H9 (cell line): ENCODE measurements around the gene FAM217A. TPM values are rescaled to one million over a fixed set of nuclear protein-coding genes. Genes with fewer than 3 reads are reported as not detected.
A peak's percentile ranks its signal among the peaks of the same experiment; 100 is the strongest.

ENCODE experiments used
- DNase-seq: peaks from one replicate; pipeline ENCODE4 v3.0.0-alpha.2; 2017
- H2AFZ ChIP-seq: one replicate; pipeline ENCODE4 v1.6.1; 2013; ENCODE audit warnings: mild to moderate bottlenecking, low read length, control low read depth, moderate library complexity
- H2AK5ac ChIP-seq: 2 replicates; pipeline ENCODE4 v1.6.1; 2013; ENCODE audit warnings: low read length, control low read depth, mixed read lengths; ENCODE audit not compliant: insufficient read length
- H2BK120ac ChIP-seq: one replicate; pipeline ENCODE4 v1.6.1; 2013; ENCODE audit warnings: low read depth, mild to moderate bottlenecking, low read length, control low read depth, inconsistent platforms; ENCODE audit not compliant: poor library complexity, severe bottlenecking
- H2BK12ac ChIP-seq: 2 replicates; pipeline ENCODE4 v1.6.1; 2013; ENCODE audit warnings: low read length, control low read depth, mixed read lengths, low read depth; ENCODE audit not compliant: insufficient read length
- H2BK15ac ChIP-seq: 2 replicates; pipeline ENCODE4 v1.6.1; 2013; ENCODE audit warnings: low read depth, low read length, control low read depth
- H2BK20ac ChIP-seq: one replicate; pipeline ENCODE4 v1.6.1; 2013; ENCODE audit warnings: low read depth, mild to moderate bottlenecking, low read length, control low read depth, inconsistent platforms; ENCODE audit not compliant: poor library complexity, severe bottlenecking
- H2BK5ac ChIP-seq: 2 replicates; pipeline ENCODE4 v1.6.1; 2013; ENCODE audit warnings: low read length, control low read depth, mixed read lengths; ENCODE audit not compliant: insufficient read length
- H3K14ac ChIP-seq: 2 replicates; pipeline ENCODE4 v1.6.1; 2013; ENCODE audit warnings: low read length, control low read depth; ENCODE audit not compliant: insufficient read depth
- H3K18ac ChIP-seq: 2 replicates; pipeline ENCODE4 v1.6.1; 2013; ENCODE audit warnings: low read depth, mild to moderate bottlenecking, mixed read lengths, low read length, control low read depth; ENCODE audit not compliant: insufficient read length
- H3K23ac ChIP-seq: 2 replicates; pipeline ENCODE4 v1.6.1; 2013; ENCODE audit warnings: low read length, control low read depth, mixed read lengths, low read depth; ENCODE audit not compliant: insufficient read length
- H3K23me2 ChIP-seq: 2 replicates; pipeline ENCODE4 v1.6.1; 2013; ENCODE audit warnings: low read depth, mild to moderate bottlenecking, mixed read lengths, low read length, control low read depth; ENCODE audit not compliant: insufficient read length, poor library complexity, severe bottlenecking
- H3K27ac ChIP-seq: 2 replicates; pipeline ENCODE4 v1.5.1; 2013; ENCODE audit warnings: low read length, control low read depth, mixed read lengths, low read depth; ENCODE audit not compliant: insufficient read length
- H3K27me3 ChIP-seq: 2 replicates; pipeline ENCODE4 v1.6.1; 2013; ENCODE audit warnings: low read length, control low read depth, inconsistent platforms; ENCODE audit not compliant: insufficient read depth
- H3K4ac ChIP-seq: 2 replicates; pipeline ENCODE4 v1.6.1; 2013; ENCODE audit warnings: low read depth, mild to moderate bottlenecking, control low read depth, inconsistent platforms, low read length, moderate library complexity
- H3K4me1 ChIP-seq: 2 replicates; pipeline ENCODE4 v1.6.1; 2013; ENCODE audit warnings: low read length, control low read depth, inconsistent platforms; ENCODE audit not compliant: insufficient read depth
- H3K4me2 ChIP-seq: 2 replicates; pipeline ENCODE4 v1.6.1; 2013; ENCODE audit warnings: low read length, control low read depth, mixed read lengths; ENCODE audit not compliant: insufficient read length, insufficient read depth
- H3K56ac ChIP-seq: 2 replicates; pipeline ENCODE4 v1.6.1; 2013; ENCODE audit warnings: low read depth, mild to moderate bottlenecking, mixed read lengths, low read length, control low read depth; ENCODE audit not compliant: insufficient read length
- H3K79me1 ChIP-seq: 2 replicates; pipeline ENCODE4 v1.6.1; 2013; ENCODE audit warnings: low read depth, mild to moderate bottlenecking, moderate library complexity, low read length, control low read depth, inconsistent platforms; ENCODE audit not compliant: insufficient read depth, poor library complexity, severe bottlenecking
- H3K79me2 ChIP-seq: 2 replicates; pipeline ENCODE4 v1.6.1; 2013; ENCODE audit warnings: low read length, control low read depth, inconsistent platforms; ENCODE audit not compliant: insufficient read depth
- H3K9ac ChIP-seq: 2 replicates; pipeline ENCODE4 v1.6.1; 2013; ENCODE audit warnings: low read length, control low read depth, mixed read lengths; ENCODE audit not compliant: insufficient read length; ENCODE audit errors: extremely low read depth
- H3K9me3 ChIP-seq: one replicate; pipeline ENCODE4 v1.6.1; 2013; ENCODE audit warnings: low read depth, low read length, inconsistent platforms; ENCODE audit not compliant: control insufficient read depth
- H3T11ph ChIP-seq: one replicate; pipeline ENCODE4 v1.6.1; 2013; ENCODE audit warnings: mild to moderate bottlenecking, low read length, control low read depth, inconsistent platforms
- H4K20me1 ChIP-seq: one replicate; pipeline ENCODE4 v1.6.1; 2013; ENCODE audit not compliant: control insufficient read depth, insufficient read length, insufficient read depth
- H4K5ac ChIP-seq: 2 replicates; pipeline ENCODE4 v1.6.1; 2013; ENCODE audit warnings: low read depth, mild to moderate bottlenecking, mixed read lengths, low read length, control low read depth; ENCODE audit not compliant: insufficient read length
- H4K8ac ChIP-seq: replicated peaks from 2 replicates; pipeline ENCODE4 v1.6.1; 2013; ENCODE audit warnings: low read length, control low read depth, mixed read lengths, low read depth; ENCODE audit not compliant: insufficient read length
- H4K91ac ChIP-seq: 2 replicates; pipeline ENCODE4 v1.6.1; 2013; ENCODE audit warnings: low read depth, mild to moderate bottlenecking, moderate library complexity, mixed read lengths, low read length, control low read depth; ENCODE audit not compliant: insufficient read length
- H3K27ac Mint-ChIP-seq, 3 experiments: 2 replicates in 2 of 3; 3 replicates in 1 of 3; pipeline ENCODE4 v1.8.0; 2020 to 2021; ENCODE audit warnings: mixed read lengths in 3 of 3, mild to moderate bottlenecking in 1 of 3, moderate library complexity in 1 of 3
- H3K27me3 Mint-ChIP-seq: 2 replicates; pipeline ENCODE4 v1.8.0; 2021; ENCODE audit warnings: low read depth, mild to moderate bottlenecking, moderate library complexity, mixed read lengths
- H3K36me3 Mint-ChIP-seq, 3 experiments: 2 replicates in 2 of 3; 3 replicates in 1 of 3; pipeline ENCODE4 v1.8.0; 2020 to 2021; ENCODE audit warnings: low read depth in 3 of 3, mixed read lengths in 3 of 3; ENCODE audit not compliant: insufficient read depth in 1 of 3
- H3K4me1 Mint-ChIP-seq, 2 experiments: 2 replicates each; pipeline ENCODE4 v1.8.0; 2020; ENCODE audit warnings: mixed read lengths in 2 of 2
- H3K4me3 Mint-ChIP-seq, 2 experiments: 2 replicates in 1 of 2; 3 replicates in 1 of 2; pipeline ENCODE4 v1.8.0; 2020 to 2021; ENCODE audit warnings: mild to moderate bottlenecking in 2 of 2, mixed read lengths in 2 of 2, moderate library complexity in 1 of 2
- H3K9me3 Mint-ChIP-seq, 2 experiments: 2 replicates in 1 of 2; 3 replicates in 1 of 2; pipeline ENCODE4 v1.8.0; 2020; ENCODE audit warnings: mild to moderate bottlenecking in 2 of 2, mixed read lengths in 2 of 2, moderate library complexity in 1 of 2
- CTCF ChIP-seq: fragments of 200-600 bp; sonication (generic); conservative IDR thresholded peaks from 3 replicates; pipeline ENCODE4 v1.8.0; 2021; ENCODE audit warnings: antibody characterized with exemption, mild to moderate bottlenecking
- WGBS: extraction: QIAGEN DNeasy Blood & Tissue Kit; methylation state at CpG from one replicate; pipeline ENCODE4 v1.1.7; 2013; ENCODE audit warnings: missing lambda C conversion rate, low lambda C conversion rate, mixed read lengths; ENCODE audit not compliant: insufficient read length; ENCODE audit errors: extremely low coverage; 5-methylcytosine and 5-hydroxymethylcytosine counted together
- total RNA-seq: library from RNA; stranded (reverse); gene quantifications from 2 replicates; pipeline ENCODE4 v1.2.1, GENCODE V29; 2021

Gene FAM217A
- total RNA-seq, 1 experiment from 2014 or later: not detected

DNA sequence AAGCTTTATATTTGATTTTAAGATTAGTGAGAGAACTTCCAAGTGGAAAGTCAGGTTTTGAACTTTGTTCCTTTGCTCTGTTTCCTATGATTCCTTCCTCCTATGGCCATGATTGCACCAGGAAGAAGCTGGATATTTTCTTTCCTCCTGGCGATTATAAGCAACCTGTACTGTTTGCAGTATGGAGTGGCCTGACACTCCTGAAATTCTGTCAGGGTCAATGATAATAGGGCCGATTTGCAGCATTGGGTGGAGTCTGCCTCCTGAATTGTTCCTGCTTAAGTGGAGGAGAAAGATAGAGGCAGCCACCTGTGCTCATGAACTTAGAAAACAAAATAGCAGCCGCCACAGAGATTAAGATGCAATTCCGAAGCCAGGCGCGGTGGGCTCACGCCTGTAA is 9.8 kb upstream of the FAM217A start:
- Histone ChIP-seq H2BK12ac (no peak overlapping the region), H2BK15ac (no peak overlapping the region), H2BK20ac (no peak overlapping the region), H3K79me2 (no peaks in the 10 kb centered on the region), H3K4me1 (no peaks in the 10 kb centered on the region), H3K9me3 (no peaks in the 10 kb centered on the region), H2BK5ac (no peak overlapping the region), H4K8ac (no peak overlapping the region), H3K9ac (no peak overlapping the region), H2AFZ (no peak overlapping the region), H3K4ac (no peak overlapping the region), H3T11ph (no peak overlapping the region), H3K27me3 (no peaks in the 10 kb centered on the region), H4K5ac (no peak overlapping the region), H3K56ac (no peak overlapping the region), H4K91ac (no peak overlapping the region), H2AK5ac (no peak overlapping the region), H3K79me1 (no peaks in the 10 kb centered on the region), H3K18ac (no peak overlapping the region), H3K4me2 (no peak overlapping the region), H4K20me1 (no peaks in the 10 kb centered on the region), H3K14ac (no peak overlapping the region), H3K23me2 (no peaks in the 10 kb centered on the region), H2BK120ac (no peak overlapping the region), H3K27ac (no peak overlapping the region), H3K23ac (no peak overlapping the region)
- Mint-ChIP-seq H3K27me3 (peaks cover 2% of the 10 kb centered on the region; the same call in 1 of the 2 replicates), H3K27ac (peak overlapping the region in 1 of 3 experiments; percentile 42; a peak in 1 of 7 replicates), H3K4me1 (peaks cover 5 to 6% of the 10 kb centered on the region in 2 experiments; a peak in 3 of 4 replicates), H3K9me3 (no peaks in the 10 kb centered on the region), H3K4me3 (no peak overlapping the region), H3K36me3 (no peaks in the 10 kb centered on the region)
- no peak for DNase-seq
- TF ChIP-seq CTCF: no peak
- no CpG with 5 or more reads among the region's 7 CpGs for WGBS
